ENCODE measurements around the gene GSS. TPM values are rescaled to one million over a fixed set of nuclear protein-coding genes. Genes with fewer than 3 reads are reported as not detected.

The GSS gene
- total RNA-seq, 2 donors from 2014 or later: 36.5 to 40.5 TPM

DNA sequence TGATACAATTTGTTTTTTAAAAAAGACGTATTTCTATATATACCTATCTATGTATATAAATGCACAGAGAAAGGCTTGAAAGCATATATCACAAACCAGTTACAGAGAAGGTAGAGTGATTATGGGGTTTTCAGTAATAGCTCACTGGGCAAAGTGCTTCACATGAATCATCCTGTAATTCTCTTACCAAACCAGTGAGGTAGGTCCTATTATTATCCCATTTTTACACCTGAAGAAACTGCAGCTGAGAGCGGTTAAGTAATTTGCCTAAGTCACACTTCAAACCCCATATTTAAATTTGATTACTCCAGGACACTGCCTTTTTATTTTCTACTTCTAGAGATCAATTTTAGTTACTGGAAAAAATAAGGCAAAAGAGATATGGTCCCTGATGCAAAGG lies 4.4 kb downstream of the GSS start:
- peaks cover 6 to 11% of the 10 kb centered on the region in 2 donors for H3K4me1 ChIP-seq (ENCODE audit: control insufficient read depth in 1 of 2, low read depth in 2 of 2)
- TF ChIP-seq CTCF (IDR thresholded peaks at IDR 0.05): no peak
- no peak overlapping the region for H3K4me3 ChIP-seq
- no peak overlapping the region for H3K27ac ChIP-seq
- H3K36me3 ChIP-seq: no peaks in the 10 kb centered on the region
- H3K9me3 ChIP-seq: no peaks in the 10 kb centered on the region
- DNase-seq (ENCODE audit: low spot score) (no peak), ATAC-seq (ENCODE audit: insufficient number of reproducible peaks, low FRiP score, low read depth) (no peak)
- no peaks in the 10 kb centered on the region for H3K27me3 ChIP-seq (replicated peaks; ENCODE audit: insufficient read depth)

DNA sequence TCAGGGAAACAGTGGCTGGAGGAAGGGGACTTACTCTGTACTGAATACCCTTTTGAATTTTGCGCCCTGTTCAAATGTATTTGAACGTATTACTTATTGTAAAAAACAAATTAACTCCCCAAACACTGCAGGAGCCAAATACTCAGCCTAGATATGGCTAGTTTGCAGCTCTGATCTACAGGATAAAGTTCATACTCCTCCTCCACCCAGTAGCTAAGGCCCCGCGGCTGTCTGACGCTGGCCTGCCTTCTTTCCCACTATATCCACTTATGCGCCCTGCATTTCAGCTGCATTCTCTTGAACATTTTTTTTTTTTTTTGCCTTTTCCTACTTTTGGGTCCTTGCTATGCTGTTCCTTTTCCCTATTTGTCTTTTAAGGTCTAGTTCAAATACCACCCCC lies 6.5 kb downstream of the GSS start:
- no peaks in the 10 kb centered on the region for H3K27me3 ChIP-seq (replicated peaks; ENCODE audit: insufficient read depth)
- ATAC-seq (ENCODE audit: insufficient number of reproducible peaks, low FRiP score, low read depth): no peak
- no peak for DNase-seq (ENCODE audit: low spot score)
- no peak overlapping the region for H3K27ac ChIP-seq
- peaks cover 6% of the 10 kb centered on the region for H3K36me3 ChIP-seq
- H3K4me1 ChIP-seq (ENCODE audit: control insufficient read depth in 1 of 2, low read depth in 2 of 2): no peaks in the 10 kb centered on the region
- no peak overlapping the region for H3K4me3 ChIP-seq
- H3K9me3 ChIP-seq: no peaks in the 10 kb centered on the region
- no peak for TF ChIP-seq CTCF (IDR thresholded peaks at IDR 0.05)

- no peaks in the 10 kb centered on the region for H3K27me3 ChIP-seq (replicated peaks; ENCODE audit: insufficient read depth)
- H3K4me1 ChIP-seq (ENCODE audit: control insufficient read depth in 1 of 2, low read depth in 2 of 2): no peaks in the 10 kb centered on the region
- no peaks in the 10 kb centered on the region for H3K9me3 ChIP-seq
- no peak for DNase-seq (ENCODE audit: low spot score)
- TF ChIP-seq CTCF (IDR thresholded peaks at IDR 0.05): no peak
- ATAC-seq (ENCODE audit: insufficient number of reproducible peaks, low FRiP score, low read depth): no peak
- H3K27ac ChIP-seq: no peak overlapping the region
- peaks cover 6% of the 10 kb centered on the region for H3K36me3 ChIP-seq
- H3K4me3 ChIP-seq: no peak overlapping the region
These were observed 7.6 kb downstream of the GSS start for GRCh38 chr20:34948030-34948429.

DNA sequence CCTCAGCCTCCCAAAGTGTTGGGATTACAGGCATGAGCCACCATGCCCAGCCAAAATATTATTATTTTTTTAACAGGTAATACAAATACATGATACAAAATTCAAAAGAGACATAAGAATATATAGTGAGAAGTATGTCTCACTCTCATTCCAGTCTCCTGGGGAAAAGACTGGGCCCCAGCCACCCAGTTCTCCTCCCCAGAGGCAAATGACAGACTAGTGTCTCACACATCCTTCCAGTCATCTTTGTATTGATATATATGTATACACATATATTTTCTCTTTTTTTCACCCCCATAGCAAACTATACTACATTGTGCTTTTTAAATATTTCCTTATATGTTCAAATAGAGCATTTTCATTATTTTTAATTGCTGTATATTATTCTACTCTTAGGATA lies 8.3 kb downstream of the GSS start:
- DNase-seq (ENCODE audit: low spot score) (no peak), ATAC-seq (ENCODE audit: insufficient number of reproducible peaks, low FRiP score, low read depth) (no peak)
- Histone ChIP-seq H3K9me3 (no peaks in the 10 kb centered on the region), H3K4me3 (no peak overlapping the region), H3K4me1 (ENCODE audit: control insufficient read depth in 1 of 2, low read depth in 2 of 2) (no peaks in the 10 kb centered on the region), H3K36me3 (peaks cover 10% of the 10 kb centered on the region), H3K27me3 (replicated peaks; ENCODE audit: insufficient read depth) (no peaks in the 10 kb centered on the region), H3K27ac (no peak overlapping the region)
- TF ChIP-seq CTCF (IDR thresholded peaks at IDR 0.05): no peak

GRCh38 chr20:34946661-34947060 lies 8.9 kb downstream of the GSS start:
- no peak for TF ChIP-seq CTCF (IDR thresholded peaks at IDR 0.05)
- Histone ChIP-seq H3K9me3 (no peaks in the 10 kb centered on the region), H3K4me3 (no peak overlapping the region), H3K4me1 (ENCODE audit: control insufficient read depth in 1 of 2, low read depth in 2 of 2) (no peaks in the 10 kb centered on the region), H3K27me3 (replicated peaks; ENCODE audit: insufficient read depth) (no peaks in the 10 kb centered on the region), H3K36me3 (peaks cover 10% of the 10 kb centered on the region), H3K27ac (no peak overlapping the region)
- no peak for ATAC-seq (ENCODE audit: insufficient number of reproducible peaks, low FRiP score, low read depth)
- no peak for DNase-seq (ENCODE audit: low spot score)
